ENCODE data around the gene PLEKHN1. TPM values are rescaled to one million over a fixed set of nuclear protein-coding genes. Genes with fewer than 3 reads are reported as not detected.
A peak's percentile ranks its signal among the peaks of the same experiment; 100 is the strongest.
"Not testable (repeated sequence)": the region's sequence is repeated elsewhere in the genome, so short reads cannot be mapped to it uniquely, and the experiment has no call there.

The PLEKHN1 gene
- total RNA-seq, 2 donors from 2014 or later, result 1.9 to 2.3 TPM

GRCh38 chr1:942411-942821 is 23.9 kb upstream of the PLEKHN1 start:
- Mint-ChIP-seq H3K27me3 (ENCODE audit: low read depth) (peaks cover 18% of the 10 kb centered on the region), H3K4me3 (no peak overlapping the region), H3K4me1 (ENCODE audit: low read depth) (peaks cover 5% of the 10 kb centered on the region), H3K36me3 (ENCODE audit: insufficient read depth in 2 of 2) (peaks cover 0 to 2% of the 10 kb centered on the region in 2 donors), H3K27ac (no peak overlapping the region), H3K9me3 (no peaks in the 10 kb centered on the region)
- DNase-seq (no peak), ATAC-seq (replicated peaks in 1 of 2) (peak in 1 of 2 donors; percentile 12)

GRCh38 chr1:942864-943533 is 23.3 kb upstream of the PLEKHN1 start:
- ATAC-seq (replicated peaks in 1 of 2), result no peak
- peaks cover 15% of the 10 kb centered on the region for H3K27me3 Mint-ChIP-seq (ENCODE audit: low read depth)
- no peaks in the 10 kb centered on the region for H3K9me3 Mint-ChIP-seq
- H3K36me3 Mint-ChIP-seq (ENCODE audit: insufficient read depth in 2 of 2), result peaks cover 0 to 2% of the 10 kb centered on the region in 2 donors
- no peak overlapping the region for H3K4me3 Mint-ChIP-seq
- H3K27ac Mint-ChIP-seq, result no peak overlapping the region
- DNase-seq, result no peak
- peaks cover 5% of the 10 kb centered on the region for H3K4me1 Mint-ChIP-seq (ENCODE audit: low read depth)

- no peak for DNase-seq
- H3K36me3 Mint-ChIP-seq (ENCODE audit: insufficient read depth in 2 of 2), result peaks cover 0 to 2% of the 10 kb centered on the region in 2 donors
- peaks cover 5% of the 10 kb centered on the region for H3K4me1 Mint-ChIP-seq (ENCODE audit: low read depth)
- H3K9me3 Mint-ChIP-seq, result no peaks in the 10 kb centered on the region
- H3K4me3 Mint-ChIP-seq, result no peak overlapping the region
- H3K27me3 Mint-ChIP-seq (ENCODE audit: low read depth), result peaks cover 12% of the 10 kb centered on the region
- no peak for ATAC-seq (replicated peaks in 1 of 2)
- no peak overlapping the region for H3K27ac Mint-ChIP-seq
These were observed 22.5 kb upstream of the PLEKHN1 start for GRCh38 chr1:943545-944340.

GRCh38 chr1:944341-945325 is 21.6 kb upstream of the PLEKHN1 start:
- DNase-seq (no peak), ATAC-seq (replicated peaks in 1 of 2) (no peak)
- H3K9me3 Mint-ChIP-seq, result no peaks in the 10 kb centered on the region
- peaks cover 6% of the 10 kb centered on the region for H3K27me3 Mint-ChIP-seq (ENCODE audit: low read depth)
- H3K4me1 Mint-ChIP-seq (ENCODE audit: low read depth), result peaks cover 5% of the 10 kb centered on the region
- H3K4me3 Mint-ChIP-seq, result no peak overlapping the region
- no peak overlapping the region for H3K27ac Mint-ChIP-seq
- peaks cover 0 to 2% of the 10 kb centered on the region in 2 donors for H3K36me3 Mint-ChIP-seq (ENCODE audit: insufficient read depth in 2 of 2)

- ATAC-seq (replicated peaks in 1 of 2), result no peak
- no peaks in the 10 kb centered on the region for H3K9me3 Mint-ChIP-seq
These were observed 20.4 kb upstream of the PLEKHN1 start for GRCh38 chr1:945688-946556.

GRCh38 chr1:946811-947210 is 19.5 kb upstream of the PLEKHN1 start:
- not testable (repeated sequence) for DNase-seq; H3K4me3 Mint-ChIP-seq; H3K27ac Mint-ChIP-seq; H3K9me3 Mint-ChIP-seq; H3K4me1 Mint-ChIP-seq (ENCODE audit: low read depth); H3K27me3 Mint-ChIP-seq (ENCODE audit: low read depth); ATAC-seq (replicated peaks in 1 of 2)
- peaks cover 6 to 11% of the 10 kb centered on the region in 2 donors for H3K36me3 Mint-ChIP-seq (ENCODE audit: insufficient read depth in 2 of 2)

More at GRCh38 chr1:945688-946556, 20.4 kb upstream of the PLEKHN1 start:
- Mint-ChIP-seq H3K27ac (no peak overlapping the region), H3K4me3 (no peak overlapping the region), H3K36me3 (ENCODE audit: insufficient read depth in 2 of 2) (peaks cover 6 to 7% of the 10 kb centered on the region in 2 donors), H3K27me3 (ENCODE audit: low read depth) (peaks cover 6% of the 10 kb centered on the region), H3K4me1 (ENCODE audit: low read depth) (peaks cover 5% of the 10 kb centered on the region)
- no peak for DNase-seq

- ATAC-seq (replicated peaks in 1 of 2), result no peak
- H3K4me1 Mint-ChIP-seq (ENCODE audit: low read depth), result no peaks in the 10 kb centered on the region
- no peak overlapping the region for H3K27ac Mint-ChIP-seq
- H3K27me3 Mint-ChIP-seq (ENCODE audit: low read depth), result no peaks in the 10 kb centered on the region
- H3K4me3 Mint-ChIP-seq, result no peak overlapping the region
- H3K36me3 Mint-ChIP-seq (ENCODE audit: insufficient read depth in 2 of 2), result peaks cover 6 to 11% of the 10 kb centered on the region in 2 donors
- no peaks in the 10 kb centered on the region for H3K9me3 Mint-ChIP-seq
- DNase-seq, result no peak
These were observed 18.3 kb upstream of the PLEKHN1 start for GRCh38 chr1:947958-948357.

GRCh38 chr1:950268-950667 is 16.0 kb upstream of the PLEKHN1 start:
- ATAC-seq (replicated peaks in 1 of 2) (no peak), DNase-seq (no peak)
- H3K27me3 Mint-ChIP-seq (ENCODE audit: low read depth), result no peaks in the 10 kb centered on the region
- H3K4me1 Mint-ChIP-seq (ENCODE audit: low read depth), result no peaks in the 10 kb centered on the region
- H3K27ac Mint-ChIP-seq, result no peak overlapping the region
- H3K4me3 Mint-ChIP-seq, result no peak overlapping the region
- H3K9me3 Mint-ChIP-seq, result no peaks in the 10 kb centered on the region
- H3K36me3 Mint-ChIP-seq (ENCODE audit: insufficient read depth in 2 of 2), result peaks cover 6 to 19% of the 10 kb centered on the region in 2 donors

- no peak for DNase-seq
- peaks cover 8 to 21% of the 10 kb centered on the region in 2 donors for H3K36me3 Mint-ChIP-seq (ENCODE audit: insufficient read depth in 2 of 2)
- H3K4me1 Mint-ChIP-seq (ENCODE audit: low read depth), result no peaks in the 10 kb centered on the region
- H3K9me3 Mint-ChIP-seq, result no peaks in the 10 kb centered on the region
- ATAC-seq (replicated peaks in 1 of 2), result no peak
- no peaks in the 10 kb centered on the region for H3K27me3 Mint-ChIP-seq (ENCODE audit: low read depth)
- no peak overlapping the region for H3K4me3 Mint-ChIP-seq
- no peak overlapping the region for H3K27ac Mint-ChIP-seq
These were observed 15.4 kb upstream of the PLEKHN1 start for GRCh38 chr1:950881-951280.

GRCh38 chr1:951364-951763 is 14.9 kb upstream of the PLEKHN1 start:
- DNase-seq (no peak), ATAC-seq (replicated peaks in 1 of 2) (no peak)
- Mint-ChIP-seq H3K4me1 (ENCODE audit: low read depth) (no peaks in the 10 kb centered on the region), H3K27ac (no peak overlapping the region), H3K9me3 (no peaks in the 10 kb centered on the region), H3K27me3 (ENCODE audit: low read depth) (no peaks in the 10 kb centered on the region), H3K36me3 (ENCODE audit: insufficient read depth in 2 of 2) (peaks cover 8 to 21% of the 10 kb centered on the region in 2 donors), H3K4me3 (no peak overlapping the region)

GRCh38 chr1:952201-952600 is 14.1 kb upstream of the PLEKHN1 start:
- no peak overlapping the region for H3K4me3 Mint-ChIP-seq
- H3K27me3 Mint-ChIP-seq (ENCODE audit: low read depth), result no peaks in the 10 kb centered on the region
- H3K36me3 Mint-ChIP-seq (ENCODE audit: insufficient read depth in 2 of 2), result peaks cover 8 to 21% of the 10 kb centered on the region in 2 donors
- DNase-seq (no peak), ATAC-seq (replicated peaks in 1 of 2) (no peak)
- no peak overlapping the region for H3K27ac Mint-ChIP-seq
- no peaks in the 10 kb centered on the region for H3K9me3 Mint-ChIP-seq
- H3K4me1 Mint-ChIP-seq (ENCODE audit: low read depth), result peaks cover under 1% of the 10 kb centered on the region

GRCh38 chr1:952603-953002 is 13.7 kb upstream of the PLEKHN1 start:
- no peak overlapping the region for H3K27ac Mint-ChIP-seq
- ATAC-seq (replicated peaks in 1 of 2) (no peak), DNase-seq (no peak)
- H3K27me3 Mint-ChIP-seq (ENCODE audit: low read depth), result no peaks in the 10 kb centered on the region
- no peaks in the 10 kb centered on the region for H3K9me3 Mint-ChIP-seq
- H3K4me1 Mint-ChIP-seq (ENCODE audit: low read depth), result peaks cover 5% of the 10 kb centered on the region
- H3K4me3 Mint-ChIP-seq, result no peak overlapping the region
- H3K36me3 Mint-ChIP-seq (ENCODE audit: insufficient read depth in 2 of 2), result peaks cover 8 to 21% of the 10 kb centered on the region in 2 donors

Data from activated T-cell treated with anti-CD3 and anti-CD28 coated beads, Interleukin-2, amount 50 U/mL, for 72 hours (primary cell).